SK-N-SH (cell line): ENCODE measurements around the gene TADA2B. TPM values are rescaled to one million over a fixed set of nuclear protein-coding genes. Genes with fewer than 3 reads are reported as not detected.

ENCODE experiments used
- CTCF ChIA-PET: fragments of 300-600, 350-600 bp; formaldehyde crosslinking; extraction: SDS; loops from one replicate; lab custom pipeline; 2021; lab: Yijun Ruan, JAX
- POLR2A ChIA-PET: fragments of 350-600 bp; sonication (Branson Sonifier 250); formaldehyde crosslinking; extraction: SDS; loops from one replicate; lab custom pipeline; 2020; ENCODE audit warnings: antibody characterized with exemption, inconsistent platforms; lab: Yijun Ruan, JAX
- DNase-seq: peaks from one replicate; pipeline ENCODE4 v3.0.0; 2012
- H2AFZ ChIP-seq: fragments of 200-600 bp; sonication (generic); 2 replicates; pipeline ENCODE4 v1.8.1; 2016; ENCODE audit warnings: antibody characterized with exemption, mild to moderate bottlenecking, low read depth
- H3F3A ChIP-seq: fragments of 200-600 bp; sonication (generic); replicated peaks from 2 replicates; pipeline ENCODE3; 2016; ENCODE audit warnings: antibody characterized with exemption, mild to moderate bottlenecking; ENCODE audit not compliant: insufficient read depth
- H3K27ac ChIP-seq, 2 experiments: fragments of 200-500 bp in 1 of 2; fragments of 200-600 bp in 1 of 2; sonication (Bioruptor generic) in 1 of 2; sonication (generic), shearing (Covaris generic) in 1 of 2; 2 replicates each; pipeline versions ENCODE4 v1.5.1 to v1.6.1; 2014 to 2016; ENCODE audit warnings: low read depth in 2 of 2, inconsistent platforms in 1 of 2, low read length in 1 of 2, mild to moderate bottlenecking in 1 of 2, mixed read lengths in 1 of 2
- H3K27me3 ChIP-seq: fragments of 200-600 bp; sonication (generic), shearing (Covaris generic); 2 replicates; pipeline ENCODE4 v1.6.1; 2016; ENCODE audit warnings: mixed run types; ENCODE audit not compliant: insufficient read depth
- H3K36me3 ChIP-seq, 2 experiments: fragments of 200-500 bp in 1 of 2; fragments of 200-600 bp in 1 of 2; sonication (Bioruptor generic) in 1 of 2; sonication (generic) in 1 of 2; replicated peaks in 1 of 2; 2 replicates each; pipeline versions ENCODE3 to v1.5.1; 2014 to 2016; ENCODE audit warnings: low read length in 1 of 2, mild to moderate bottlenecking in 1 of 2; ENCODE audit not compliant: insufficient read depth in 2 of 2, control insufficient read depth in 1 of 2
- H3K4me1 ChIP-seq, 2 experiments: fragments of 200-500 bp in 1 of 2; fragments of 200-600 bp in 1 of 2; sonication (Bioruptor generic) in 1 of 2; sonication (generic), shearing (Covaris generic) in 1 of 2; 2 replicates each; pipeline versions ENCODE4 v1.5.1 to v1.6.1; 2014 to 2016; ENCODE audit warnings: low read depth in 1 of 2, low read length in 1 of 2, mixed run types in 1 of 2; ENCODE audit not compliant: insufficient read depth in 2 of 2, control insufficient read depth in 1 of 2
- H3K4me2 ChIP-seq: fragments of 200-600 bp; sonication (generic), shearing (Covaris generic); 2 replicates; pipeline ENCODE4 v1.6.1; 2017; ENCODE audit warnings: mixed run types
- H3K4me3 ChIP-seq, 2 experiments: fragments of 200-500 bp in 1 of 2; fragments of 200-600 bp in 1 of 2; sonication (Bioruptor generic) in 1 of 2; sonication (generic), shearing (Covaris generic) in 1 of 2; 2 replicates each; pipeline versions ENCODE4 v1.5.1 to v1.8.1; 2014 to 2016; ENCODE audit warnings: low read depth in 2 of 2, inconsistent platforms in 1 of 2, low read length in 1 of 2, mild to moderate bottlenecking in 1 of 2, mixed read lengths in 1 of 2, moderate library complexity in 1 of 2
- H3K79me2 ChIP-seq: fragments of 200-600 bp; sonication (generic); 2 replicates; pipeline ENCODE4 v1.8.1; 2017; ENCODE audit warnings: mild to moderate bottlenecking; ENCODE audit not compliant: insufficient read depth
- H3K9ac ChIP-seq: fragments of 200-600 bp; sonication (generic); 2 replicates; pipeline ENCODE4 v1.6.1; 2017; ENCODE audit warnings: mixed run types
- H3K9me2 ChIP-seq: fragments of 200-600 bp; sonication (generic); 2 replicates; pipeline ENCODE4 v1.6.1; 2017; ENCODE audit warnings: mixed run types
- H3K9me3 ChIP-seq: fragments of 200-600 bp; sonication (generic); 2 replicates; pipeline ENCODE4 v1.6.1; 2017; ENCODE audit warnings: mixed run types, mild to moderate bottlenecking, moderate library complexity
- H4K20me1 ChIP-seq: fragments of 200-600 bp; sonication (generic); 2 replicates; pipeline ENCODE4 v1.6.1; 2017; ENCODE audit warnings: mild to moderate bottlenecking, mixed run types; ENCODE audit not compliant: insufficient read depth
- CTCF ChIP-seq: fragments of 200-600 bp; sonication (generic); IDR thresholded peaks from 2 replicates; pipeline ENCODE4 v1.6.1; 2017; ENCODE audit warnings: antibody characterized with exemption, mild to moderate bottlenecking, moderate library complexity
- EP300 ChIP-seq, 2 experiments: IDR thresholded peaks; 2 replicates each; pipeline versions ENCODE4 v1.4.0 to v1.6.1; 2012; ENCODE audit warnings: borderline replicate concordance in 1 of 2, low read depth in 1 of 2, low read length in 1 of 2
- EZH2phosphoT487 ChIP-seq: fragments of 200-600 bp; sonication (generic); IDR thresholded peaks from 2 replicates; pipeline ENCODE4 v1.6.1; 2017; ENCODE audit warnings: low read depth, mixed run types, mild to moderate bottlenecking, antibody characterized with exemption, moderate library complexity, borderline replicate concordance
- FOSL2 ChIP-seq: IDR thresholded peaks from 2 replicates; pipeline ENCODE4 v1.4.0; 2012; ENCODE audit warnings: low read depth, mild to moderate bottlenecking, moderate library complexity, borderline replicate concordance
- FOXM1 ChIP-seq: IDR thresholded peaks from 2 replicates; pipeline ENCODE4 v1.4.0; 2012; ENCODE audit warnings: low read depth, mild to moderate bottlenecking
- MXI1 ChIP-seq: IDR thresholded peaks from 2 replicates; pipeline ENCODE4 v1.6.1; 2012; ENCODE audit warnings: mild to moderate bottlenecking, low read depth, low read length, improper control_type of control experiment
- NFIC ChIP-seq: IDR thresholded peaks from 2 replicates; pipeline ENCODE4 v1.4.0; 2012; ENCODE audit warnings: borderline replicate concordance
- WGBS: methylation state at CpG from one replicate; pipeline ENCODE4 v1.1.6; 2017; ENCODE audit warnings: low lambda C conversion rate; 5-methylcytosine and 5-hydroxymethylcytosine counted together
- polyA plus RNA-seq, 3 experiments: library from polyadenylated mRNA; depleted of rRNA; stranded (reverse); fragments of >200 nt; gene quantifications; 2 replicates each; pipeline ENCODE4 v1.2.3, GENCODE V29; 2012

TADA2B gene
- polyA plus RNA-seq, 1 of the 3 experiments (the other 2 are of a cell fraction): 8.0 TPM

DNA sequence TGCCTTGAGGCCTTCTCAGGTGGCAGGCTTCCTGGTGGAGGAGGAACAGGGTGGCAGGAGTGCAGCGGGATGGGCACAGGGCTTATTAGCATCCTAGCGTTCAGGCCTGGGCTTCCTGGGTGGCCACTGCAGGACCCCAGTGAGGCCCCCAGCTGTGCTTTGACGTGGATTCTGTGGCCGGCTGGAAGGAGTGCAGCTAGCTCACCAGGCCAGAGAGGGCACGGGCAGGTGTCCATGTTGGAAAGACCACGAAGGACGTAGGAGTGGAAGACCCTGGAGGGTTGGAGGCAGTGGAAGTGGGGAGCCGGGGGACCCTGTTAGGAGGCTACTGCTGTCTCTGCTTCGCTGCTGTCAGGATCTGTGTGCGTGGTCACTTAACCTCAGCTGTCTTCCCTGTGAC, 13.3 kb upstream of the TADA2B start:
- TF ChIP-seq NFIC (no peak), MXI1 (no peak)
- H3K9me3 ChIP-seq: no peaks in the 10 kb centered on the region
- CTCF ChIA-PET: interaction anchor here (0.8 to 2.3 kb wide), 5 partner anchors 13 to 55 kb away, joined by 3 to 9 read pairs (median 4); partner anchors contain the start of genes GRPEL1 and TADA2B
- H3K4me3 ChIP-seq: no peak overlapping the region
- H3K9ac ChIP-seq: no peak overlapping the region
- peaks cover 8% of the 10 kb centered on the region for H3F3A ChIP-seq
- H4K20me1 ChIP-seq: no peaks in the 10 kb centered on the region
- DNase-seq: no peak
- peaks cover 9 to 20% of the 10 kb centered on the region in 2 experiments for H3K36me3 ChIP-seq
- 95% methylated on average over 10 of the region's 10 CpGs for WGBS
- no peaks in the 10 kb centered on the region for H3K27me3 ChIP-seq
- H3K4me1 ChIP-seq: peaks cover 0 to 5% of the 10 kb centered on the region in 2 experiments; a peak in 1 of 4 replicates
- H3K27ac ChIP-seq: no peak overlapping the region
- H2AFZ ChIP-seq: no peak overlapping the region
- H3K79me2 ChIP-seq: no peaks in the 10 kb centered on the region
- H3K4me2 ChIP-seq: no peak overlapping the region
- H3K9me2 ChIP-seq: no peaks in the 10 kb centered on the region
- POLR2A ChIA-PET: no interaction called here

- DNase-seq: no peak
- H4K20me1 ChIP-seq: no peaks in the 10 kb centered on the region
- TF ChIP-seq EP300 (IDR thresholded peaks at IDR 0.05; ENCODE audit: borderline replicate concordance in 1 of 2, low read depth in 1 of 2, low read length in 1 of 2): no peak
- no peak for TF ChIP-seq FOXM1
- TF ChIP-seq CTCF: no peak
- no peak for TF ChIP-seq EZH2phosphoT487
- TF ChIP-seq FOSL2: no peak
These were observed 12.3 kb upstream of the TADA2B start for GRCh38 chr4:7030856-7031255.

More at GRCh38 chr4:7030856-7031255, 12.3 kb upstream of the TADA2B start:
- no peaks in the 10 kb centered on the region for H3K79me2 ChIP-seq
- H3K9me3 ChIP-seq: no peaks in the 10 kb centered on the region
- WGBS: 90% methylated on average over 10 of the region's 10 CpGs
- CTCF ChIA-PET: interaction anchor here (0.8 to 2.3 kb wide), 3 partner anchors 12 to 38 kb away, joined by 3 to 9 read pairs (median 5); partner anchors contain the start of genes GRPEL1 and TADA2B
- H3K4me1 ChIP-seq: peaks cover 0 to 7% of the 10 kb centered on the region in 2 experiments; a peak in 1 of 4 replicates
- no peak overlapping the region for H3K9ac ChIP-seq
- H2AFZ ChIP-seq: no peak overlapping the region
- no peaks in the 10 kb centered on the region for H3K27me3 ChIP-seq
- H3K4me3 ChIP-seq: no peak overlapping the region
- H3F3A ChIP-seq: peaks cover 8% of the 10 kb centered on the region
- peaks cover 5 to 20% of the 10 kb centered on the region in 2 experiments for H3K36me3 ChIP-seq
- POLR2A ChIA-PET: no interaction called here
- H3K27ac ChIP-seq: no peak overlapping the region
- no peak overlapping the region for H3K4me2 ChIP-seq
- no peaks in the 10 kb centered on the region for H3K9me2 ChIP-seq
